SK-N-DZ (cell line): ENCODE data around the gene PHLDA2.
"Not testable (repeated sequence)": the region's sequence is repeated elsewhere in the genome, so short reads cannot be mapped to it uniquely, and the experiment has no call there.

ENCODE experiments used
- DNase-seq: peaks from one replicate; pipeline ENCODE4 v3.0.0-alpha.2; 2015; ENCODE audit warnings: low spot score

PHLDA2 gene

DNA sequence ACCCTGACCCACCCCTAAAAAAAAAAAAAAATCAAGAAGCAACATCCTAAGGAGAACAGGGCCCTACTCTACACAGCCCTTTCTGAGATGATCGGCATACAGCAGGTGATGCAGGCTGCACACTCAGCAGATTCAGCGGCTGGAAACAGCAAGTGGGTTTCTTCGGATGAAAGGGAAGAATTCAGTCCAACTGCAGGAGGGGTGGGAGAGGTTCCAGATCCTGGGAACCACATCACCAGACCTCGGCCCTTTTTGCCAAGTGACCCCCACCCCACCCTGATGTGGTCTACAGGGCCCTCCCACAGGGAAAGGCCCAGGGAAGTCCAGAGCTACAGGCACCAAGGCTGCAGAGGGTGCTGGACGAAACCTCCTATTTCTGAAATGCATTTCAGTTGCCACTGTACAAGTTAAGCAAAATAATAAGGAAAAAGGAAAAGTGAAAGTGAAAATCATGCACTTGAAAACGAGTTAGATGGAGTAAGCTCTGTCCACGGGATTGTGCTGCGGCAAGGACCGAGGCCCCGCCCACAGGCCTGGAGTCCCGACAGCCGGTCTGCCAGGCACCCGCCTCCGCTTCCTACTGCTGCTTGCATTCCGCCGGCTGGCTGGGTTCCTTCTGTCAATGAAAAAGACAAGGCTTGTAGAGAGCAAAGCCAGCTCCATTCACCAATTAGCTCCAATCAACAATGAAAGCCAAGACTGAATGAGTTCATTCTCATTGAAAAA is 16.0 kb upstream of the PHLDA2 start:
- DNase-seq = no peak

DNA sequence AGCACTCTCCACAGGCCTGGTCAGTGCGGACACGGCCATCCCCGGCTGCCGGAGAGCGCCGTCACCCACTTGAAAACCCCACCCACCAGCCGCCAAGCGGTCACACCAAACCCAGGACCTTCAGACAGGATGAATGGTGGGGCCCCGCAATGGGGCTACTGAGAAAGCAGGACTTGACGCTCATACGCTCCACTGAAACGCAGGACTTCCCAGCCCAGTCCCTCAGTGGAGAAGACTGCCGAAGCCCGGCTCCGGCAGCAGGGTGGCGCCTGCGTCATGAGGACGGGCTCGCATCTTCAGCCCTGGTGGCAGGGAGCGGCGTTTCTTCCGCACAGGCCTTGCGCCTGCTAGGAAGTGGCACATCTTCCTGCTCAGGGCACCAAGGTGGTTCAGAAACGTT is 15.3 kb upstream of the PHLDA2 start:
- DNase-seq = no peak

DNA sequence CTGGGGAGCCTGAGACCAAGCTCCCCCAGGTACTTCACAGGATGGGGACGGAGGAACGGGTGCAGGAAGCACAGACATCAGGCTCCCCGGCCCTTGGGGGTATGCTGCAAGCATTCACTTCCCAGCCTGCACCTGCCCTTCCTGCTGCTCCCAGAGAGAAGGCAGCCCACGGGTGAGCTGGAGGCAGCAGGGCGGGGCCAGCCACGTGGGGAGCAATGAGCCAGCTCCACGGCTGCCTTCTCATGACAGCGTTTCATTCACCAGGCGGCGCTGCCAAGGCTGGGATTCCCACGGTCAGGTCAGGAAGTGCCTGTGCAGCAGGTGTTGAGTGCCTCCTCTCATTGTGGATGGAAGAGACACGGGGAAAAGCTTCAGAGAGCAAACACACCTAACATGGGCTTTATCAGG is 14.5 kb upstream of the PHLDA2 start:
- no peak for DNase-seq

DNA sequence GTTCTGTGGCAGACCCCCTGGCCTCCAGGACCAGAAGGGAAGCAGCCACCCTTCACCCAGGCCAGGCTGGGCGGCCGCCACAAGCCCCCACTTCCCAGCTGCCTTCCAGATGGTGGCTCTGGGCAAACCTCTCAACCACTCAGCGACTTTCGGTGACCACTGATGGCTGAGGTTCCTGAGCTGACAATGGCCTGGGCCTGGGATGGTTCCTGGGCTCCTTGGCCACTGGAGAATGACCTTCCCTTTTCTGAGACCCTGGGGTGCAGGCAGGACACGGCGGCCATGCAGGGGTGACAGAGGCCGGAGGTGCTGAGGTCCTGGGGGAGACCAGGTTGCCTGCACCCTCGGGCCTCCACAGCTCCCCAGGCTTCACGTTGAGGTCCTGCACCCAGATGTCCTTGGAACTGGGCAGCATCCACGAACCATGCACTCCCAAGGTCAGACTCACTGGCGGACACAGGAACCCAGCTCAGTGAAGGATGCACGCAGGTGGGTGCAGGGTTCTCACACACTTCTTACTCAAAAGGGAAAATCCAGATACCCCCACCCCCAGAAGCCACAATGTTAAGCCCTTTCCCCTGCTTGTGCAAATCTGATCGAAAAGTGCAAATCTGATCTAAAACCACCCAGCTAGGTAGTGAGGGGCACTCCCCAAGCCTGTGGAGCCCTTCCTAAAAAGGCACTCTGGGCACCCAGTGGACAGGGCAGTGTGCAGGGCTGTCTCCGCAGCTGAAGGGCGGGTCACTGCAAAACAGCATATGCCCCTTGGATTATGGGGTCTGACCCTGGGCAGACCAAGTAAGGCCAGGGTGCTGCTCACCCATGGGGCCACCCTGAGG is 13.9 kb upstream of the PHLDA2 start:
- no peak for DNase-seq

DNA sequence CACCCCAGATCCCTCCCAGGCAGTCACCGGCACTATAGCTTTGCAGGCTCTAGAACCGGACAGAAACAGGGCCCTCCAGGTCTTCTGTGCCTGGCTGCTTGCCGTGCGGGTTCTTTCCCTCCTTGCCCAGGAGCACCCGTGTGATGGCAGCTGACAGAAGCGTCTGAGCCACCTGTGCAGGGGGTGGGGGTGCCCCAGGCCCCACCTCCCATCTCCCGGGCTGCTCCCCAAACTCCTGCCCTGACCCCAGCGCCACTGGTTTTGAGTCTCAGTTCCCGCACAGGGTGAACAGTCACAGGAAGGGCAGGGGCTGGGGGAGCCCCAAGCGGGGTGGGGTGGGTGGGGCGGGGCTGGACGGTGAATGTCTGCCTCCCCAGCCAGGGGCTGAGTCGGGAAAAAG is 13.2 kb upstream of the PHLDA2 start:
- DNase-seq = no peak

DNA sequence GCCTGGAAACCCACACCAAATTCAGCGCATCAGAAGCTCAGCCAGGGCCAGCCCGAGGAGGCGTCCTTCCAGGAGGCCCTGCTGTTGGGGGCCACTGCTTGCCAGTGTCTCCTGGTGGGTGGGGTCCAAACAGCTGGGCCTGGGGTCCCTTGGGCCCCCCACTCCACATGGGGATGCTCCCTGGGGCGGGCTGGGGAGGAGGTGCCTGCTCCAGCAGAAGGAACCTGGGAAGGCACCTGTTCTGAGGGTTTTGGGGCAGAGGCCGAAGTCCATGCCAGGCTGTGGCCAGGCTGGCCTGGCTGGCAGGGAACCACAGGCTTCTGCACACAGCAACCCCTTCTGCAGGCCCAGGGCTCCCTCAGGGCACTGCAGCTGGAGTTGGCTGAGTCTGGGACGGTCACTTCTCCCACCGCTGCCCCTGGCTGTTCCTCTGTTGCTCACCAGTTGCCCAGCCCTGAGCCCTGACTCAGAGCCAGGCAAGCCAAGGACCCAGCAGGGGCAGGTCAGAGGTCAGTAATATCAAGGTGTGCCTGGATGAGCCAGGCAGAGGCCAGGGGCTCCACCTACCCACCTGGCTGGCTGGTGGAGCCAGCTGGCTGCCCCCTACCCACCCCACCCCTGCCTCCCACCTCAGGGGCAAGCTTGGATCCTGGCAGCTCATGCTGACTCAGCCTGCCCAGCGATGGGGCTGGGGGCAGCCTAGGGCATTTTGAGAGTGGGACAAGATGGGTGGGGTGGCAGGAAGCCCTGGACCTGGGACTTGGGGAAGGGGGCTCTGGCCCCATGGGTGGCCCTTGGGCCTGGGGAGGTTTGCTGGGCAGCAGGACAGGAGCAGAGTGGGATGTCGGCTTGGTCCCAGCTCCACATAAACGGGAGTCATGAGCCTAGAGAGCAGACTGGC is 12.0 kb upstream of the PHLDA2 start:
- no peak for DNase-seq

DNA sequence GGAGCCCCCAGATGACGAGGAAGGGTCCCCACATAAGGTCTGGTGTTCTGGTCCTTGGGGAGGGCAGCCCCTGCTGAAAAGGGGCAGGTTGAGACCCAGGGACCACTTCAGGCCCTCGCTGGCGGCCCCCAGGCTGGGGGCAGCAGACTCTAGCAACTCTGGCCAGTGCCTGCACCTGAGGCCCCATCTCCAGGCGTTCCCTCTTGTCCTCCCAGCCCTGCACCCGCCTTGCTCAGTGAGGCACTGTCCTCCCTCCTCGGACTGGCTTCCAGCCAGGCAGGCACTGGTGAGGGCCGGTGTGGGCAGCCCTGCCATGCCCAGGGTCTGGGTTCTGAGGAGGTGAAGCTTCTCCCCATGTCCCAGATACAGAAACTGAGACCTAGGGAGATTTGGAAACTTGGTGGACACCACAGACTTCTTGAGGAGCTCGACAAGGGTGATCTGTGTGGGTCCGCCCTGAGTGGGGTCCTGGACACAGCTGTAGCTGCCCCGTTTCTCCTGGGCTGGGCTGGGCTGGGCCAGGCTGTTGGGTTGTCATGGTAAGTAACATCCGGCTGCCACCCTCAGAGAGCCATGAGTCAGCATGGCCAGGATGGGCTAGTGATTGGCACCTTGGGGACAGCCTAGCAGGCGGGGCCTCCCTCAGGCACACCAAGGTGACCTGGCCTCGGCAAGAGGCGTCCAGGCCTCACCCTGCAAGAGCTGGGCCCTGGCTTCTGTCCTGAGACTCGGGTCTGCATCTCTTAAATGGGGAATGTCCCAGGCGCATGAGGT is 11.1 kb upstream of the PHLDA2 start:
- DNase-seq = no peak

DNA sequence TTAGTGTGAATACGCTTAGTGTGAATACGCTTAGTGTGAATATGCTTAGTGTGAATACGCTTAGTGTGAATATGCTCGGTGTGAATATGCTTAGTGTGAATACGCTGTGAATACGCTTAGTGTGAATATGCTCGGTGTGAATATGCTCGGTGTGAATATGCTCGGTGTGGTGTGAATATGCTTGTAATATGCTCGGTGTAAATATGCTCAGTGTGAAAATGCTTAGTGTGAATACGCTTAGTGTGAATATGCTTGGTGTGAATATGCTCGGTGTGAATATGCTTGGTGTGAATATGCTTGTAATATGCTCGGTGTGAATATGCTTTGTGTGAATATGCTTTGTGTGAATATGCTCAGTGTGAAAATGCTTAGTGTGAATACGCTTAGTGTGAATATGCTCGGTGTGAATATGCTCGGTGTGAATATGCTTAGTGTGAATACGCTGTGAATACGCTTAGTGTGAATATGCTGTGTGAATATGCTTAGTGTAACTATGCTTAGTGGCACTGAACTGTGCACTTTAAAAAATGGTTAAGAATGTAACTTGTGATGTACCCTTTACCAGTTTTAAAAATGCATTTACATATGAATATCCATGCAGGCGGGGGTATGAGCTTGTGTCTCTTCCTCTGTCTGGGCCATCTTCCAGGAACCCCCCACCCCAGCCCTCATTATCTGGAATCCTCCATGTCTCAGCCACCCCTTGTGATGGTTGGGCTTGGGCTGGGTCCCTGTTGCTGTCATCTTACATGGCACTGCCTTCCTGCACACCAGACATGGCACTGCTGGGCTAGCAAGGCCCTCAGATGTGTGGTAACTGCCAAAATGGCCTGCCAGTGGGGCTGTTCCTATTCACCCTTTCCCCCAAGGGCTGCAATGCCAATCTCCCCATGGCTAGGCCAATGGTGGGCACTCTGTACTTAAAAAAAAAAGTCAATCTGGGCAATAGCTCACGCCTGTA is 9.5 kb upstream of the PHLDA2 start:
- DNase-seq = not testable (repeated sequence)

DNA sequence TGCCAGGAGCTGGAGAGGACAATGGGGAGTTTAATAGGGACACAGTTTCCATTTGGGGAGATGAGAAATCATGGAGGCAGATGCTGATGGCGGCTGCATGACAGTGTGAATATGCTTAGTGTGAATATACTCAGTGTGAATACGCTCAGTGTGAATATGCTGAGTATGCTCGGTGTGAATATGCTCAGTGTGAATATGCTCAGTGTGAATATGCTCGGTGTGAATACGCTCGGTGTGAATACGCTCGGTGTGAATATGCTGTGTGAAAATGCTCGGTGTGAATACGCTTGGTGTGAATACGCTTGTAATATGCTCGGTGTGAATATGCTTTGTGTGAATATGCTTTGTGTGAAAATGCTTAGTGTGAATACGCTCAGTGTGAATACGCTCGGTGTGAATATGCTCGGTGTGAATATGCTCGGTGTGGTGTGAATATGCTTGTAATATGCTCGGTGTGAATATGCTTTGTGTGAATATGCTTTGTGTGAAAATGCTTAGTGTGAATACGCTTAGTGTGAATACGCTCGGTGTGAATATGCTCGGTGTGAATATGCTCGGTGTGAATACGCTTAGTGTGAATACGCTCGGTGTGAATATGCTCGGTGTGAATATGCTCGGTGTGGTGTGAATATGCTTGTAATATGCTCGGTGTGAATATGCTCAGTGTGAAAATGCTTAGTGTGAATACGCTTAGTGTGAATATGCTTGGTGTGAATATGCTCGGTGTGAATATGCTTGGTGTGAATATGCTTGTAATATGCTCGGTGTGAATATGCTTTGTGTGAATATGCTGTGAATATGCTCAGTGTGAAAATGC is 8.6 kb upstream of the PHLDA2 start:
- DNase-seq = not testable (repeated sequence)

DNA sequence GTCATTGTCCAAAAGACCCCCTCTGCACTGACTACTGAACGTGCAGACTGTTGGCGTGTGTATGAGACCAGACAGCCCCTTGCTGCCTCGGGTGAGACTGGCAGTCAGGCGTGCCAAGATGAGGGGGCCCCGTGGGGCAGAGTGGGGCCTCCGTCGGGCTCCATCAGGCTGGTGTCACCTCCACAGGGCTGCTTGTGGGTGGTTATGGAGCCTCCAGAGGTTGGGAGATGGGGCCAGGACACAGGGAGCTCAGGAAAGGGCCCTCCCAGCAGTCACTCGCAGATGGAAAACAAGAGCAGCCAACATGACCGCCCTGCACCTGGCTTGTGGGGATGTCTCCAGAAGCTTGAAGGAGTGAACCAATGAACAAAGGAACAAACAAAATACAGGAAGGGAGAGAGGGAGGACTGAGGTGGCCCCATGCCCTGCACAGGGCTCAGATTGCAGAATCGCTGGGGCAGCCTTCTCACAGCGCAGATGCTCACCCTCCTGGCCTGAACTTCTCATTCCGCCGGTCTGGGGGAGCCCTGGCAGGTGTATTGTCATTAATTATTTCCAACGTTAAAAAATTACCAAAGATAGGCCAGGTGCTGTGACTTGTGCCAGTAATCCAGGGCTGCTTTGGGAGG is 5.5 kb upstream of the PHLDA2 start:
- no peak for DNase-seq

DNA sequence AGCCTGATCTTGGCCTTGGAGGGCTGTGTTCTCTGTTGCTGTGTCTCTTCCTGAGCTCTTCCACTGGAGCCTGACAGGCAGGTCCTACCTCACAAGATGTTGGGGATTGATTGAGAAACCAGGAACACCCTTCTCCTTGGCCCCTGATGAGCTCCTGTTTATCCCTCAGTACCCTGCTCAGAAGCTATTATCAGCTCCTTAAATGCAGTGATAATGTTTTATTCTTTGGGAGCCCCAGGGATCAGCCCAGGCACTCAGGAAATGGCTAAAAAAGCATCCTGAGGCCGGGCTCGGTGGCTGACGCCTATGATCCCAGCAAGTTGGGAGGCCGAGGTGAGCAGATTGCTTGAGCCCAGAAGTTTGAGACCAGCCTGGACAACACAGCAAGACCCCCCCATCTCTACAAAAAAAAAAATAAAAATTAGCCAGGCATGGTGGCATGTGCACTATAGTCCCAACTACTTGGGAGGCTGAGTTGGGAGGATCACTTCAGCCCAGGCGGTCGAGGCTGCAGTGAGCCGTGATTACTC is 4.9 kb upstream of the PHLDA2 start:
- no peak for DNase-seq

DNA sequence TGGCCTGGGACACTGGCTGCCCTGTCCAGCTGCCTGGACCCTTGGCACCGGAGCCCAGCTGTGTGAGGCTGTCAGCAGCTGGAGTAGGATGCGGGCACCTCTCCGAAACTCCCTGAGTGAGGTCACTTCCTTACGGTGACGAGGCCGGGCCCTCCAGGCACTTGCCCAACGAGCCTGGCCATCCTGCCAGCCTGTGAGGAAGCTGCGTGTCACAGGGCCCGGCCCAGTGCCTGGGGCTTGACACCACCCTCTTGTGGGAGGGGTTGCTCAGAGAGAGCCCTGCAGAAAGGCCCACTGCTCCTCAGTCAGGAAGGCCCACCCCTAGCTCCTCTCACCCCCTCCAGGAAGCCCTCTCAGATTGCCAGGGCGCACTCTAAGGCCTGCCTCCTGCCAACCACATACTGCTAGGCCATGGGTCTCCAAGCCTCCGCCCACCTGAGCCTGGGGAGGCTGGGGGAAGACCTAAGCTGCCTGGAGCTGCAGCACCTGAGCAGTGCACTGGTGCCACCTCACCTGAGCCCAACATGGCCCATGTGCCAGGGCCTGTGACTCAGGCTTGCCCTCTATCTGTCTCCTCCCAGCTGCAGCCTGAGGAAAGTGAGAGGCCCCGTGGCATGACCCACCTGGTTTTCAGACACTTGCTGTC is 4.3 kb upstream of the PHLDA2 start:
- no peak for DNase-seq

DNA sequence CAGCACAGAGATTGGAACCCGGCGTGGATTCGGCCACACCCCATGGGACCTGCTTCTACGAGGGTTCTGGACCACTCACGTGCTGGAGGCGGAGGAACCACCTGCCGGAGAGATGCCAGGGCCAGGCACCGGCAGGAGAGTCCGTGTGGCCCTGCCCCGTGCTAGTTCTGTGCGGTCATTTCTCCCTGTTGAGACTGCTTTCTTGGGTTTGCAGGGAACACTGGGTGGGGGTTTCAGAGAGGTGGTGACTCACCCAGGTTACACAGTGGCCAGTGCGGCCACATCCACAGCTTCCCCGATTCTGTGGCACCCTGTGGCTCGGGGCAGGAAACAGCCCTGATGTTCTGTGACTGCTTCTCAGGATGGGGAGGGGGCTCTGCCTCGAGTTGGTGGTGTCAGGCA is 3.6 kb upstream of the PHLDA2 start:
- no peak for DNase-seq

DNA sequence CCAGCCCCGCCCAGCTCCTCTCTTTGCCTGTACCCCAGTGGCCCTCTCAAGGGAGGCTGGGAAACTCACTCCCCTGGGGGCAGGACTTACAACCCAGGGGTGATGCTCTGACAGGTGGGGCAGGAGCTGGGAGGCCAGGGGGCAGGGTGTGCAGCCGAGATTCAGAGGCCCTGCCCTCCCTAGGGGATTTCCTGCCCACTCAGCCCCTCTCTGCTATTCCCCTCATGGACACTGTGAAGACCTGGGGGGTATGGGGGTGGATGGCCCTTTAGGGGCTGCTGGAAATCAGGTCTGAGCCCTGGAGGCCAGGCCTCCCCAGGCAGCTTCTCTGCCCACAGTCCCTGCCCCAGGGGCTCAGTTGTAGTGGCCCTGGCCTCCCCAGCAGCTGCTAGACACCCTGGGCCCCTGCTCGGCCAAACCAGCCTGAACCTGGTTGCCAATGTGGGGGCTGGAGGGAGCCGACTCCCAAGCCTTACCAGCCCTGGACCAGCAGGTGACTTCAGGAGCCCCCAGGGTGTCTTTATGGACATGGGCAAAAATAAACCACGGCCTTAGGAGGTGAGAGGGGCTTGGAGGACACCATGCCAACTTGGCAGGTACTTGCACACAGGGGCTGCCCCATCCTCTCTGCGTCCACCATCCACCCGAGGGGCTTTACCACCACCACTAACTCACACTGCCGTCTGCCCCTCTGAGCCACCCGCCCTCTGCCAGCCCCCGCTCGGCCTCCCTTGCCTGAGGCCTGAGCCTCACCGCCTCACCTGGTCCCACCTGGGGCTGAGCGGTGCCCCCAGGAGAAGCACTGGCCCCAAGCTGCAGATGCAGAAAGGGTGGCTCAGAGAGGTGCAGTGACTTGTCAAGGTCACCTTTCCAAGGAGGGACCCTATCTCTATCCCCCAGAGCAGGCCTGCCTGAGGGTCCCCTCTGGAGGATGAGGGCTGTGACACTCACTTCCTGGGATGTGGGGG is 2.8 kb upstream of the PHLDA2 start:
- DNase-seq = no peak

DNA sequence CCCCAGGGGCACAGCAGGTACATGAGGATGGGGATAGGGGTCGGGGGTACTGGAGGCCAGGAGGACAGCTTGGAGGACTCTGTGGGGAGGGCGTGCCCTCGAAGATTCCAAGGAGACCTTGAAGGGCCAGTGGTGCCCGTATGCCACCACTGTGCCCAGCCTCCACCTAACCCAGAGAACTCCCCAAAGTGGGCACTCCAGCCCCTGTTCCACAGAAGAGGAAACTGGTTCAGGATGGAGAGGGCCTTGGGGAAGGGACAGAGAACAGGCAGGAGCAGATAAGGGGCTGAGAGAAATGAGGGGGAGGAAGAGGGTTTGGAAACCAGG is 2.2 kb upstream of the PHLDA2 start:
- no peak for DNase-seq

DNA sequence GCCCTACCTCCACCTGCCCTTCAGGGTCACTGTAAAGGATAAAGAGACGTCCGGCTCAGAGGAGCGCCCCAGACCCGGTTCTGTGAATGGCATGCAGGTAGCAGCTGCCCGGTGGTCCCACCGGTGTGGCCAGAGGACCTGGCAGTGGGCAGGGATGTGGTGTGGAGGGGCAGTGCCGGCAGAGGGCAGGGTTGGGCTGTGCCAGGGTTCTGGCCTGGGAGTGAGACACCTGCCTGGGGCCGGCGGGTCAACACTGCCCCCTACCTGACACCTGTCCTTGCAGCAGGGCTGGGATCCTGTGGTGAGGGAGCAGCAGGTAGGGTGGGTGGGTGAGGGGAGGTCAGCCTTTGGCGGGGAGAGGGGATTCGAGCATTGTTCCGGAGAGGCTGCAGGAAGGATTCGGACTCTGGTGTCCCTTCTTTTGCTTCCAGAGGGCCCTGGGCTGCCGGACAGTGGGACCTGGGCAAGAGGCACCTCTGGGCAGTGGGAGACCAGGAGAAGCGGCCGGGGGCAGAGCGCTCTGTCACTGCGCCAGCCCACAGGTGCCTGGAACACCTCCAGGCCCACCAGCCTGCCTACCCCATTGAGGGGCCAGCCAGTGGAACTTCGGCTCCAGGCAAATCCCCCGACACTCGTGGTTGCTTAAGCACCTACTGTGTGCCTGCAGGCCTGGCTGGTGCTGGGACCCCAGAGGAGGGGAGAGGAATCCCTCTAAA is 1.6 kb upstream of the PHLDA2 start:
- no peak for DNase-seq
